Measurements from ENCODE around the gene HOXC12.

- TF ChIP-seq YY1 (IDR thresholded peaks at IDR 0.05; ENCODE audit: low read depth) (no peak), CTCF (IDR thresholded peaks at IDR 0.05) (no peak), EZH2phosphoT487 (IDR thresholded peaks at IDR 0.05; ENCODE audit: borderline replicate concordance, low read depth) (no peak), REST (IDR thresholded peaks at IDR 0.05; ENCODE audit: low read depth, low read length) (no peak), POLR2AphosphoS5 (IDR thresholded peaks at IDR 0.05; ENCODE audit: low read depth, low read length) (no peak), MXI1 (IDR thresholded peaks at IDR 0.05; ENCODE audit: low read depth, low read length) (no peak), FOSL2 (IDR thresholded peaks at IDR 0.05; ENCODE audit: borderline replicate concordance, low read depth) (no peak)
Measured at GRCh38 chr12:53972152-53972702, 17.5 kb downstream of the HOXC12 start.
